Smooth muscle cell (in vitro differentiated cells): ENCODE measurements around the gene AGBL3. TPM values are rescaled to one million over a fixed set of nuclear protein-coding genes. Genes with fewer than 3 reads are reported as not detected.

Experiments used
- DNase-seq: peaks from one replicate; lab custom pipeline; 2025; ENCODE audit not compliant: unreplicated experiment; lab: John Stamatoyannopoulos, UW
- H2AFZ ChIP-seq: fragments of 200-600 bp; sonication (generic); 2 replicates; pipeline ENCODE4 v1.6.0; 2016; ENCODE audit warnings: antibody characterized with exemption, low read depth, mild to moderate bottlenecking
- H3F3A ChIP-seq: fragments of 200-600 bp; sonication (generic); 2 replicates; pipeline ENCODE4 v1.6.0; 2017; ENCODE audit warnings: antibody characterized with exemption, low read depth
- H3K27ac ChIP-seq: fragments of 200-600 bp; sonication (generic); 2 replicates; pipeline ENCODE4 v1.5.1; 2016; ENCODE audit warnings: low read depth, mild to moderate bottlenecking
- H3K27me3 ChIP-seq: fragments of 200-600 bp; sonication (generic); 2 replicates; pipeline ENCODE4 v1.6.1; 2016; ENCODE audit warnings: low read depth, mild to moderate bottlenecking
- H3K36me3 ChIP-seq: fragments of 200-600 bp; sonication (generic); 2 replicates; pipeline ENCODE4 v1.5.1; 2016; ENCODE audit warnings: low read depth
- H3K4me1 ChIP-seq: fragments of 200-600 bp; sonication (generic); 2 replicates; pipeline ENCODE4 v1.5.1; 2016; ENCODE audit warnings: low read depth
- H3K4me2 ChIP-seq: fragments of 200-600 bp; sonication (generic); 2 replicates; pipeline ENCODE4 v1.6.0; 2016; ENCODE audit warnings: mild to moderate bottlenecking
- H3K4me3 ChIP-seq: fragments of 200-600 bp; sonication (generic); 2 replicates; pipeline ENCODE4 v1.5.1; 2016; ENCODE audit warnings: mild to moderate bottlenecking
- H3K79me2 ChIP-seq: fragments of 200-600 bp; sonication (generic); 2 replicates; pipeline ENCODE4 v1.6.0; 2016; ENCODE audit warnings: low read depth, mild to moderate bottlenecking
- H3K9ac ChIP-seq: fragments of 200-600 bp; sonication (generic); 2 replicates; pipeline ENCODE4 v1.6.0; 2016; ENCODE audit warnings: low read depth
- H3K9me3 ChIP-seq: fragments of 200-600 bp; sonication (generic); replicated peaks from 2 replicates; pipeline ENCODE4 v1.5.1; 2016; ENCODE audit warnings: low read depth
- H4K20me1 ChIP-seq: fragments of 200-600 bp; sonication (generic); 2 replicates; pipeline ENCODE4 v1.6.0; 2016; ENCODE audit warnings: low read depth
- WGBS: methylation state at CpG from one replicate; pipeline ENCODE4 v1.1.7; 2016; ENCODE audit warnings: low lambda C conversion rate; 5-methylcytosine and 5-hydroxymethylcytosine counted together
- polyA plus RNA-seq: library from polyadenylated mRNA; unstranded; fragments of >200 nt; fragmentation: Nextera tagmentation; extraction: Ambion mirVana; gene quantifications from 2 replicates; pipeline ENCODE4 v1.2.1, GENCODE V29; 2016
- total RNA-seq: library from RNA; depleted of rRNA; stranded (reverse); fragments of >200 nt; gene quantifications from 2 replicates; pipeline ENCODE4 v1.2.3, GENCODE V29; 2014
- TF ChIP-seq, protein P1 (sequence below): fragments of 200-600 bp; sonication (generic); IDR thresholded peaks from 2 replicates; pipeline ENCODE4 v1.5.1; 2017; ENCODE audit warnings: borderline replicate concordance, mild to moderate bottlenecking, antibody characterized with exemption; ENCODE audit not compliant: insufficient read depth, poor library complexity, severe bottlenecking

AGBL3 gene
- total and polyA plus RNA-seq, 2 experiments from 2014 or later, result 0.23 to 2.5 TPM

DNA sequence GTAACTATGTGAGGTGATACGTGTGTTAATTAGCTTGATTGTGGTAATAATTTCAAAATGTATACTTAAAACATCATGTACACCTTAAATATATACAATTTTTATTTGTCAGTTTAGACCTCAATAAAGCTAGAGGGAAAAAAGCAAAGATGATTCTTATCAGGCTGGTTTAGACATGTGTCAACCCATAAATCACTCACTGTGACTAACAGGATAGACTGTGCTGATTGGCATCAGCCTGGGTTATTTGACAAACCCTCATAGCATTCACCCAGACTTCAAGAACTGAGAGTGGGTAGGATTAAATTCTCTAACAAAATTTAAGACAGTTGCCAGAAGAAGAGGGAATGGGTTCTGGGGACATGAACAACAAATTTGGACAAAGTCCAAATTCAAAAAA lies 87.8 kb downstream of the AGBL3 start:
- no peaks in the 10 kb centered on the region for H3F3A ChIP-seq
- H3K36me3 ChIP-seq, result no peaks in the 10 kb centered on the region
- H2AFZ ChIP-seq, result no peak overlapping the region
- no peak overlapping the region for H3K9ac ChIP-seq
- H3K9me3 ChIP-seq, result no peaks in the 10 kb centered on the region
- no peak overlapping the region for H3K27ac ChIP-seq
- no peak overlapping the region for H3K4me3 ChIP-seq
- TF ChIP-seq, protein P1, sequence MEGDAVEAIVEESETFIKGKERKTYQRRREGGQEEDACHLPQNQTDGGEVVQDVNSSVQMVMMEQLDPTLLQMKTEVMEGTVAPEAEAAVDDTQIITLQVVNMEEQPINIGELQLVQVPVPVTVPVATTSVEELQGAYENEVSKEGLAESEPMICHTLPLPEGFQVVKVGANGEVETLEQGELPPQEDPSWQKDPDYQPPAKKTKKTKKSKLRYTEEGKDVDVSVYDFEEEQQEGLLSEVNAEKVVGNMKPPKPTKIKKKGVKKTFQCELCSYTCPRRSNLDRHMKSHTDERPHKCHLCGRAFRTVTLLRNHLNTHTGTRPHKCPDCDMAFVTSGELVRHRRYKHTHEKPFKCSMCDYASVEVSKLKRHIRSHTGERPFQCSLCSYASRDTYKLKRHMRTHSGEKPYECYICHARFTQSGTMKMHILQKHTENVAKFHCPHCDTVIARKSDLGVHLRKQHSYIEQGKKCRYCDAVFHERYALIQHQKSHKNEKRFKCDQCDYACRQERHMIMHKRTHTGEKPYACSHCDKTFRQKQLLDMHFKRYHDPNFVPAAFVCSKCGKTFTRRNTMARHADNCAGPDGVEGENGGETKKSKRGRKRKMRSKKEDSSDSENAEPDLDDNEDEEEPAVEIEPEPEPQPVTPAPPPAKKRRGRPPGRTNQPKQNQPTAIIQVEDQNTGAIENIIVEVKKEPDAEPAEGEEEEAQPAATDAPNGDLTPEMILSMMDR, result no peak
- 89% methylated on average over 1 of the region's 1 CpG for WGBS
- H3K27me3 ChIP-seq, result no peaks in the 10 kb centered on the region
- no peak for DNase-seq
- H3K4me1 ChIP-seq, result no peaks in the 10 kb centered on the region
- H3K4me2 ChIP-seq, result no peak overlapping the region
- H4K20me1 ChIP-seq, result no peaks in the 10 kb centered on the region
- H3K79me2 ChIP-seq, result no peaks in the 10 kb centered on the region

DNA sequence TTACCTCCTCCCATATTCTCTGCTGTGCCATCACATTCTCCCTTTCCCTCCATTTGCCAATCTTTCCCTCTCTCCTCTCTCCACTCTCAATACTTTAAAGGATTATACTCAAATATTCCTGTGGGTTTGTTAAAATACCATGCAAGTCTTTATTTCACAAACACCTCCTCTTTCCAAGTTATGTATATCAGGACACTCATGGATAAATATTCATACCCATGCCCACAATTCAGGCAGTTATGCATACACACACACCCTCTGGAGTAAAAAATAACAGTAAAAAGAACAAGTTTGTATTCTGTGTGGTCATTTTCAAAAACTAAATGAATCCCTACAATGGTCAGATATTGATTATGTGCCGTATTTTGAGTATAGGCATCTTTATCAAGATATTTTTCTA lies 88.2 kb downstream of the AGBL3 start:
- Histone ChIP-seq H2AFZ (no peak overlapping the region), H3K27me3 (no peaks in the 10 kb centered on the region), H3K4me1 (no peaks in the 10 kb centered on the region), H3K79me2 (no peaks in the 10 kb centered on the region), H3K9ac (no peak overlapping the region), H3K4me3 (no peak overlapping the region), H3K27ac (no peak overlapping the region), H3K36me3 (no peaks in the 10 kb centered on the region), H3K4me2 (no peak overlapping the region), H4K20me1 (no peaks in the 10 kb centered on the region), H3F3A (no peaks in the 10 kb centered on the region), H3K9me3 (no peaks in the 10 kb centered on the region)
- WGBS, result 100% methylated on average over 1 of the region's 1 CpG
- TF ChIP-seq, protein P1, result no peak
- no peak for DNase-seq

DNA sequence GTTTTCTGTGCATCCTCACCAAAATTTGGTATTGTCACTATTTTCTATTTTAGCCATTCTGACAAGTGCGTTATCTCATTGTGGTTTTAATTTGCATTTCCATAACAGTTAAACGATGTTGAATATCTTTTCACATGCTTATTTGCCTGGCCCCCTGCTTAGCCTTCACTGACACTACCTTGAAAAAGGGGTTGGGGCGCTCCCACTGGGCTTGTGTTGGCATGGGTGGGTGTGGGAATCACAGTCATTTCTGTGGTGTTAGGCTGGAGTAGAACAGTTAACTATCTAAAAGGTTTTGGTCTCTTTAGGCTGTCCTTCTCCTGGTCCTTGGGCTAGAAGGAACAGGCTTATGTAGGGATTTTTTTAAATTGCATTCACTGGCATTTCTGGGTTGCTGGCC lies 89.4 kb downstream of the AGBL3 start:
- no peak overlapping the region for H3K9ac ChIP-seq
- no peak overlapping the region for H3K27ac ChIP-seq
- H2AFZ ChIP-seq, result no peak overlapping the region
- H3K4me2 ChIP-seq, result no peak overlapping the region
- no peaks in the 10 kb centered on the region for H3K27me3 ChIP-seq
- TF ChIP-seq, protein P1, result no peak
- 52% methylated on average over 3 of the region's 3 CpGs for whole genome bisulfite sequencing
- no peaks in the 10 kb centered on the region for H3K36me3 ChIP-seq
- H3K79me2 ChIP-seq, result no peaks in the 10 kb centered on the region
- H3K9me3 ChIP-seq, result no peaks in the 10 kb centered on the region
- H3F3A ChIP-seq, result no peaks in the 10 kb centered on the region
- DNase-seq, result no peak
- H3K4me1 ChIP-seq, result no peaks in the 10 kb centered on the region
- H4K20me1 ChIP-seq, result no peaks in the 10 kb centered on the region
- no peak overlapping the region for H3K4me3 ChIP-seq

DNA sequence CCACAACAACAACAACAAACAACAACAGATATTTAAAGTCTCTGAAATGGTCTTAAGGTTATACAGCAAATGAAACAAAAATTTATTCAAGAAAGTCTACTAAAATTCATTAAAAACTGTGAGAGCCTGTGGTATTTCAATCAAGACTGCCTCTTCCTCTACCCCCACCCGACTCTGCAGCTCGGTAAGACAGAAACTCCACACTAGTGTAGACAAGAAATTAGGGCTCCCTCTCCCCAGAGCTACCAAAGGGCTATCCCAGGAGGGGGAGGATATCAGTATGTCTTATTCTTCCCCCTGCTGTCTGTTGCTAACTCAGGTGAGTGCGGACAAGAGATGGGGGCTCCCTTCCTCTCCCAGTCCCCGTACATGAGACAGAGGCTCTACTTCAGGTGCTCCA lies 90.6 kb downstream of the AGBL3 start:
- TF ChIP-seq, protein P1, result no peak
- H2AFZ ChIP-seq, result no peak overlapping the region
- H4K20me1 ChIP-seq, result no peaks in the 10 kb centered on the region
- H3K79me2 ChIP-seq, result no peaks in the 10 kb centered on the region
- no peaks in the 10 kb centered on the region for H3K9me3 ChIP-seq
- H3K9ac ChIP-seq, result no peak overlapping the region
- no peak for DNase-seq
- no peaks in the 10 kb centered on the region for H3K36me3 ChIP-seq
- 92% methylated on average over 4 of the region's 4 CpGs for WGBS
- no peak overlapping the region for H3K27ac ChIP-seq
- H3F3A ChIP-seq, result no peaks in the 10 kb centered on the region
- H3K4me3 ChIP-seq, result no peak overlapping the region
- no peaks in the 10 kb centered on the region for H3K4me1 ChIP-seq
- no peak overlapping the region for H3K4me2 ChIP-seq
- H3K27me3 ChIP-seq, result no peaks in the 10 kb centered on the region
